HepG2 (cell line): ENCODE data around the gene APH1B. TPM values are rescaled to one million over a fixed set of nuclear protein-coding genes. Genes with fewer than 3 reads are reported as not detected.

Experiments
- ATAC-seq: fragments of 200-7000 bp; cut with Tn5 transposase; 3 replicates; pipeline ENCODE4 v1.9.1; 2020; ENCODE audit warnings: mild to moderate bottlenecking, moderate library complexity
- BruUV-seq: library from RNA; stranded (reverse); fragments of 400-500 nt; replicated peaks from 2 replicates; lab custom pipeline; 2021; lab: Mats Ljungman, UMichigan
- CTCF ChIA-PET: fragments of 300-600 bp; formaldehyde crosslinking; extraction: SDS; loops from one replicate; lab custom pipeline; 2021; ENCODE audit warnings: low total read pairs, inconsistent platforms, low intra/inter-chr PET ratio; lab: Yijun Ruan, JAX
- POLR2A ChIA-PET: fragments of 350-600 bp; sonication (Branson Sonifier 250); formaldehyde crosslinking; loops from one replicate; lab custom pipeline; 2020; ENCODE audit warnings: antibody characterized with exemption, inconsistent platforms; lab: Yijun Ruan, JAX
- DNase-seq: peaks from one replicate; pipeline ENCODE4 v3.0.0-alpha.2; 2015; ENCODE audit warnings: low spot score
- FAIRE-seq: peaks from 3 replicates; lab custom pipeline; 2011; peaks lifted over from hg19 to GRCh38; lab: Jason Lieb, UNC
- H2AFZ ChIP-seq: one replicate; pipeline ENCODE4 v1.6.1; 2011; ENCODE audit warnings: low read length, inconsistent platforms
- H3K27ac ChIP-seq: fragments of 300-600 bp; 3 replicates; pipeline ENCODE4 v1.8.0; 2011; ENCODE audit warnings: mixed run types, mild to moderate bottlenecking, mixed read lengths, low read length, inconsistent platforms; ENCODE audit not compliant: insufficient read depth; ENCODE audit errors: extremely low read length
- H3K27me3 ChIP-seq, 2 experiments: fragments of 200-600 bp in 1 of 2; 2 replicates in 1 of 2; 3 replicates in 1 of 2; pipeline versions ENCODE4 v1.6.0 to v1.8.0; 2011; ENCODE audit warnings: low read length in 2 of 2, mild to moderate bottlenecking in 2 of 2, moderate library complexity in 2 of 2, inconsistent platforms in 1 of 2; ENCODE audit not compliant: insufficient read depth in 2 of 2, control insufficient read depth in 1 of 2
- H3K36me3 ChIP-seq, 2 experiments: fragments of 200-600 bp in 1 of 2; replicated peaks in 1 of 2; 2 replicates in 1 of 2; 3 replicates in 1 of 2; pipeline versions ENCODE4 v1.5.1 to v1.8.0; 2011; ENCODE audit warnings: low read length in 2 of 2, inconsistent platforms in 1 of 2; ENCODE audit not compliant: insufficient read depth in 2 of 2, control insufficient read depth in 1 of 2
- H3K4me1 ChIP-seq: 2 replicates; pipeline ENCODE4 v1.5.1; 2012; ENCODE audit warnings: low read length, inconsistent platforms; ENCODE audit not compliant: insufficient read depth
- H3K4me2 ChIP-seq: 2 replicates; pipeline ENCODE4 v1.6.0; 2011; ENCODE audit warnings: low read depth, low read length, inconsistent platforms
- H3K4me3 ChIP-seq, 3 experiments: fragments of 200-600 bp in 1 of 3; sonication (generic), shearing (Covaris generic) in 1 of 3; replicated peaks in 1 of 3; 2 replicates each; pipeline ENCODE4 v1.5.1; 2011 to 2016; ENCODE audit warnings: low read length in 3 of 3, inconsistent platforms in 2 of 3, low read depth in 2 of 3, mild to moderate bottlenecking in 2 of 3, control low read depth in 1 of 3, mixed read lengths in 1 of 3; ENCODE audit not compliant: insufficient read depth in 1 of 3
- H3K79me2 ChIP-seq: one replicate; pipeline ENCODE4 v1.6.1; 2011; ENCODE audit warnings: low read length, inconsistent platforms; ENCODE audit not compliant: insufficient read depth
- H3K9ac ChIP-seq: 2 replicates; pipeline ENCODE4 v1.6.0; 2011; ENCODE audit warnings: mild to moderate bottlenecking, low read depth, low read length, inconsistent platforms; ENCODE audit not compliant: insufficient read depth
- H3K9me3 ChIP-seq: 2 replicates; pipeline ENCODE4 v1.5.1; 2012; ENCODE audit warnings: mild to moderate bottlenecking, low read length
- H4K20me1 ChIP-seq: 2 replicates; pipeline ENCODE4 v1.6.0; 2011; ENCODE audit warnings: inconsistent platforms, mild to moderate bottlenecking, low read length, moderate library complexity; ENCODE audit not compliant: insufficient read depth
- FOXM1 ChIP-seq: sonication (generic); formaldehyde crosslinking; IDR thresholded peaks from 2 replicates; pipeline ENCODE4 v1.5.0; 2020; ENCODE audit warnings: missing genetic modification reagents
- PRPF4 ChIP-seq: fragments of 200-400 bp; formaldehyde crosslinking; IDR thresholded peaks from 2 replicates; pipeline ENCODE4 v1.6.1; 2016; ENCODE audit warnings: low read length, low read depth; ENCODE audit not compliant: poor library complexity, severe bottlenecking
- RORA ChIP-seq: sonication (generic); formaldehyde crosslinking; IDR thresholded peaks from 2 replicates; pipeline ENCODE4 v1.5.0; 2020; ENCODE audit warnings: mild to moderate bottlenecking, missing genetic modification reagents, moderate library complexity
- SRSF9 ChIP-seq: fragments of 200-400 bp; formaldehyde crosslinking; IDR thresholded peaks from 2 replicates; pipeline ENCODE4 v1.6.1; 2018; ENCODE audit warnings: borderline replicate concordance, mild to moderate bottlenecking, low read depth, low read length; ENCODE audit not compliant: insufficient read depth, poor library complexity, severe bottlenecking
- ZNF292 ChIP-seq: sonication (generic); formaldehyde crosslinking; IDR thresholded peaks from 2 replicates; pipeline ENCODE4 v1.8.1; 2022; ENCODE audit warnings: mild to moderate bottlenecking, low read depth, missing genetic modification reagents, borderline replicate concordance
- ZNF598 ChIP-seq: sonication (generic); formaldehyde crosslinking; IDR thresholded peaks from 2 replicates; pipeline ENCODE4 v1.5.1; 2020; ENCODE audit warnings: mild to moderate bottlenecking, missing genetic modification reagents, borderline replicate concordance
- ZSCAN21 ChIP-seq: sonication (generic); formaldehyde crosslinking; IDR thresholded peaks from 2 replicates; pipeline ENCODE4 v1.8.0; 2022; ENCODE audit warnings: mild to moderate bottlenecking, missing genetic modification reagents, moderate library complexity, borderline replicate concordance
- WGBS: methylation state at CpG from one replicate; pipeline ENCODE4 v1.1.6; 2017; ENCODE audit warnings: low lambda C conversion rate; 5-methylcytosine and 5-hydroxymethylcytosine counted together
- in situ Hi-C: cut with HindIII; loops from 2 replicates; pipeline ENCODE4 v1.10.0; 2017; ENCODE audit warnings: low pct_unique_long_range_greater_than_20kb; ENCODE audit not compliant: extremely low pct_ligation_motif_present
- intact Hi-C: fragments of 100-400 bp; cut with micrococcal nuclease; formaldehyde crosslinking; loops from one replicate; pipeline ENCODE4 v1.10.0; 2022; ENCODE audit not compliant: unreplicated experiment
- polyA plus RNA-seq, 8 experiments: library from polyadenylated mRNA; depleted of rRNA in 3 of 8; stranded (reverse) in 7 of 8; unstranded in 1 of 8; fragments of >200 nt; fragmentation: Illumina TruSeq in 4 of 8; extraction: Trizol in 4 of 8; gene quantifications; 2 replicates each; pipeline versions ENCODE4 v1.2.1 to v1.2.3, GENCODE V29; 2011 to 2016; ENCODE audit warnings: low read depth in 4 of 8, missing spikeins in 1 of 8, mixed read lengths in 1 of 8; ENCODE audit not compliant: insufficient read depth in 1 of 8
- total RNA-seq, 5 experiments: library from RNA; depleted of rRNA; stranded (reverse); fragments of >200 nt; fragmentation: Illumina TruSeq; extraction: Trizol; gene quantifications; 2 replicates each; pipeline ENCODE4 v1.2.3, GENCODE V29; 2016; ENCODE audit warnings: low read depth in 1 of 5
- TF ChIP-seq, protein P1 (sequence below): sonication (generic); formaldehyde crosslinking; IDR thresholded peaks from 2 replicates; pipeline ENCODE4 v1.5.0; 2020; ENCODE audit warnings: mild to moderate bottlenecking, missing genetic modification reagents
- TF ChIP-seq, protein P2 (sequence below): sonication (generic); formaldehyde crosslinking; IDR thresholded peaks from 2 replicates; pipeline ENCODE4 v1.9.0; 2021; ENCODE audit warnings: missing genetic modification reagents, borderline replicate concordance
- TF ChIP-seq, protein P3 (sequence below): sonication (generic); formaldehyde crosslinking; IDR thresholded peaks from 2 replicates; pipeline ENCODE4 v1.9.0; 2022; ENCODE audit warnings: missing genetic modification reagents, mild to moderate bottlenecking, borderline replicate concordance
- TF ChIP-seq, protein P4 (sequence below): sonication (generic); formaldehyde crosslinking; IDR thresholded peaks from 2 replicates; pipeline ENCODE4 v1.4.0; 2020; ENCODE audit warnings: mild to moderate bottlenecking, missing genetic modification reagents

Gene APH1B
- total and polyA plus RNA-seq, 2 of the 13 experiments (the other 11 are each of a cell fraction or from before 2014, with no cell fraction given), result 0.45 to 1.00 TPM

DNA sequence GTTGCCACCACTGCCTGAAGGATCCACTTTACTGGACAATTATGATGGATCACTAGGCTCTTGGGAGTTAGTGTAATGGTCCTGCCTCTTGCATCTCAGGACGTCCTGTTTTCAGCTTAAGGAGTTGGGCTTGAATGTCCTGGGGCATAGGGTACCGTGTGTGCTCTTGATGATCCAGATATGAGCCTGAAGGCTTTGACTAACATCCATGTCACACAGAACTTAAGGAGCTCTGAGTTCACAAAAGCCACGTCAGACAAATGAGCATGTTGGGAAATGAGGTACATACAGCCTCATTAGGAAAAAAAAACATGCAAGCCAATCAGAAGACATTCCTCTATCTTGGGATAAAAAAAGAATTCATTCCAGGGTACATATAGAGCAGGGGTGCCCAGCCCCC is 63.5 kb downstream of the APH1B start (continued):
- TF ChIP-seq PRPF4, result no peak

DNA sequence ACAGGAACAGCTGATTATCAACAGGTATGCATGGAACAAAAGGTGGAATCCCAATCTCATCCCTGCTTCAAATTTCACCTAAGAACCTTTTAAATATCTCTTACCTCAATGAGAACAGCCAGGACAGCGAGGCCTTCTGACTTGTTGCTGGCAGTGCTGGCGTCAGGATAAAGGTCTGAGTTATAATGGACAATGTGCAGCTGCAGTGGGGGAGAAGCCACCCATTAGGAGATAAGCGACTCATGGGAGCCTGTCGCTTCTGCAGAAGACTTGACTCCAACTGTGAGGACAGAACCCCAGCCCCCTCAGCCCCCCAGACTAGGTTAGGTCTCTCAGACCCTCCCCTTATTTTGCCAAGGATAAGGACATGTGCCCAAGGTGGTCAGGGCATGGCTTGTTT is 64.5 kb downstream of the APH1B start:
- FAIRE-seq (no peak), ATAC-seq (no peak), DNase-seq (no peak)
- no peak overlapping the region for H3K27ac ChIP-seq
- no peaks in the 10 kb centered on the region for H3K9me3 ChIP-seq
- H3K36me3 ChIP-seq, result no peaks in the 10 kb centered on the region
- TF ChIP-seq ZNF292 (CRISPR knock-in tag), result no peak
- TF ChIP-seq, protein P1, sequence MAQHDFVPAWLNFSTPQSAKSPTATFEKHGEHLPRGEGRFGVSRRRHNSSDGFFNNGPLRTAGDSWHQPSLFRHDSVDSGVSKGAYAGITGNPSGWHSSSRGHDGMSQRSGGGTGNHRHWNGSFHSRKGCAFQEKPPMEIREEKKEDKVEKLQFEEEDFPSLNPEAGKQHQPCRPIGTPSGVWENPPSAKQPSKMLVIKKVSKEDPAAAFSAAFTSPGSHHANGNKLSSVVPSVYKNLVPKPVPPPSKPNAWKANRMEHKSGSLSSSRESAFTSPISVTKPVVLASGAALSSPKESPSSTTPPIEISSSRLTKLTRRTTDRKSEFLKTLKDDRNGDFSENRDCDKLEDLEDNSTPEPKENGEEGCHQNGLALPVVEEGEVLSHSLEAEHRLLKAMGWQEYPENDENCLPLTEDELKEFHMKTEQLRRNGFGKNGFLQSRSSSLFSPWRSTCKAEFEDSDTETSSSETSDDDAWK (CRISPR knock-in tag), result no peak
- TF ChIP-seq, protein P2, sequence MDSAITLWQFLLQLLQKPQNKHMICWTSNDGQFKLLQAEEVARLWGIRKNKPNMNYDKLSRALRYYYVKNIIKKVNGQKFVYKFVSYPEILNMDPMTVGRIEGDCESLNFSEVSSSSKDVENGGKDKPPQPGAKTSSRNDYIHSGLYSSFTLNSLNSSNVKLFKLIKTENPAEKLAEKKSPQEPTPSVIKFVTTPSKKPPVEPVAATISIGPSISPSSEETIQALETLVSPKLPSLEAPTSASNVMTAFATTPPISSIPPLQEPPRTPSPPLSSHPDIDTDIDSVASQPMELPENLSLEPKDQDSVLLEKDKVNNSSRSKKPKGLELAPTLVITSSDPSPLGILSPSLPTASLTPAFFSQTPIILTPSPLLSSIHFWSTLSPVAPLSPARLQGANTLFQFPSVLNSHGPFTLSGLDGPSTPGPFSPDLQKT (CRISPR knock-in tag), result no peak
- TF ChIP-seq, protein P3, sequence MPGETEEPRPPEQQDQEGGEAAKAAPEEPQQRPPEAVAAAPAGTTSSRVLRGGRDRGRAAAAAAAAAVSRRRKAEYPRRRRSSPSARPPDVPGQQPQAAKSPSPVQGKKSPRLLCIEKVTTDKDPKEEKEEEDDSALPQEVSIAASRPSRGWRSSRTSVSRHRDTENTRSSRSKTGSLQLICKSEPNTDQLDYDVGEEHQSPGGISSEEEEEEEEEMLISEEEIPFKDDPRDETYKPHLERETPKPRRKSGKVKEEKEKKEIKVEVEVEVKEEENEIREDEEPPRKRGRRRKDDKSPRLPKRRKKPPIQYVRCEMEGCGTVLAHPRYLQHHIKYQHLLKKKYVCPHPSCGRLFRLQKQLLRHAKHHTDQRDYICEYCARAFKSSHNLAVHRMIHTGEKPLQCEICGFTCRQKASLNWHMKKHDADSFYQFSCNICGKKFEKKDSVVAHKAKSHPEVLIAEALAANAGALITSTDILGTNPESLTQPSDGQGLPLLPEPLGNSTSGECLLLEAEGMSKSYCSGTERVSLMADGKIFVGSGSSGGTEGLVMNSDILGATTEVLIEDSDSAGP (CRISPR knock-in tag), result no peak
- TF ChIP-seq ZNF598, result no peak
- TF ChIP-seq SRSF9, result no peak
- TF ChIP-seq RORA, result no peak
- TF ChIP-seq FOXM1, result no peak
- no peak for TF ChIP-seq ZSCAN21
- TF ChIP-seq, protein P4, sequence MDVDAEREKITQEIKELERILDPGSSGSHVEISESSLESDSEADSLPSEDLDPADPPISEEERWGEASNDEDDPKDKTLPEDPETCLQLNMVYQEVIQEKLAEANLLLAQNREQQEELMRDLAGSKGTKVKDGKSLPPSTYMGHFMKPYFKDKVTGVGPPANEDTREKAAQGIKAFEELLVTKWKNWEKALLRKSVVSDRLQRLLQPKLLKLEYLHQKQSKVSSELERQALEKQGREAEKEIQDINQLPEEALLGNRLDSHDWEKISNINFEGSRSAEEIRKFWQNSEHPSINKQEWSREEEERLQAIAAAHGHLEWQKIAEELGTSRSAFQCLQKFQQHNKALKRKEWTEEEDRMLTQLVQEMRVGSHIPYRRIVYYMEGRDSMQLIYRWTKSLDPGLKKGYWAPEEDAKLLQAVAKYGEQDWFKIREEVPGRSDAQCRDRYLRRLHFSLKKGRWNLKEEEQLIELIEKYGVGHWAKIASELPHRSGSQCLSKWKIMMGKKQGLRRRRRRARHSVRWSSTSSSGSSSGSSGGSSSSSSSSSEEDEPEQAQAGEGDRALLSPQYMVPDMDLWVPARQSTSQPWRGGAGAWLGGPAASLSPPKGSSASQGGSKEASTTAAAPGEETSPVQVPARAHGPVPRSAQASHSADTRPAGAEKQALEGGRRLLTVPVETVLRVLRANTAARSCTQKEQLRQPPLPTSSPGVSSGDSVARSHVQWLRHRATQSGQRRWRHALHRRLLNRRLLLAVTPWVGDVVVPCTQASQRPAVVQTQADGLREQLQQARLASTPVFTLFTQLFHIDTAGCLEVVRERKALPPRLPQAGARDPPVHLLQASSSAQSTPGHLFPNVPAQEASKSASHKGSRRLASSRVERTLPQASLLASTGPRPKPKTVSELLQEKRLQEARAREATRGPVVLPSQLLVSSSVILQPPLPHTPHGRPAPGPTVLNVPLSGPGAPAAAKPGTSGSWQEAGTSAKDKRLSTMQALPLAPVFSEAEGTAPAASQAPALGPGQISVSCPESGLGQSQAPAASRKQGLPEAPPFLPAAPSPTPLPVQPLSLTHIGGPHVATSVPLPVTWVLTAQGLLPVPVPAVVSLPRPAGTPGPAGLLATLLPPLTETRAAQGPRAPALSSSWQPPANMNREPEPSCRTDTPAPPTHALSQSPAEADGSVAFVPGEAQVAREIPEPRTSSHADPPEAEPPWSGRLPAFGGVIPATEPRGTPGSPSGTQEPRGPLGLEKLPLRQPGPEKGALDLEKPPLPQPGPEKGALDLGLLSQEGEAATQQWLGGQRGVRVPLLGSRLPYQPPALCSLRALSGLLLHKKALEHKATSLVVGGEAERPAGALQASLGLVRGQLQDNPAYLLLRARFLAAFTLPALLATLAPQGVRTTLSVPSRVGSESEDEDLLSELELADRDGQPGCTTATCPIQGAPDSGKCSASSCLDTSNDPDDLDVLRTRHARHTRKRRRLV, result no peak
- TF ChIP-seq, all 625 proteins: peak for 0
- no peaks in the 10 kb centered on the region for H3K79me2 ChIP-seq
- H2AFZ ChIP-seq, result no peak overlapping the region
- no peak overlapping the region for H3K9ac ChIP-seq
- no peak overlapping the region for H3K4me2 ChIP-seq
- intact Hi-C loops (no loop called here), in situ Hi-C loops (no loop called here)
- CTCF ChIA-PET, result no interaction called here
- BruUV-seq, result no TSS peak
- no peaks in the 10 kb centered on the region for H4K20me1 ChIP-seq
- 72% methylated on average over 4 of the region's 4 CpGs for WGBS
- POLR2A ChIA-PET, result no interaction called here
- peaks cover 5% of the 10 kb centered on the region; the same call in 1 of the 2 replicates for H3K4me1 ChIP-seq
- no peak overlapping the region for H3K4me3 ChIP-seq
- H3K27me3 ChIP-seq, result peaks cover 3 to 10% of the 10 kb centered on the region in 2 experiments; a peak in 2 of 5 replicates
